GM15510 (cell line): ENCODE data around the gene ACOX3.

ENCODE experiments used
- POLR2A ChIP-seq: IDR thresholded peaks from 3 replicates; pipeline ENCODE4 v1.6.1; 2011; ENCODE audit warnings: borderline replicate concordance; ENCODE audit not compliant: insufficient read length; ENCODE audit errors: extremely low read depth

Gene ACOX3

DNA sequence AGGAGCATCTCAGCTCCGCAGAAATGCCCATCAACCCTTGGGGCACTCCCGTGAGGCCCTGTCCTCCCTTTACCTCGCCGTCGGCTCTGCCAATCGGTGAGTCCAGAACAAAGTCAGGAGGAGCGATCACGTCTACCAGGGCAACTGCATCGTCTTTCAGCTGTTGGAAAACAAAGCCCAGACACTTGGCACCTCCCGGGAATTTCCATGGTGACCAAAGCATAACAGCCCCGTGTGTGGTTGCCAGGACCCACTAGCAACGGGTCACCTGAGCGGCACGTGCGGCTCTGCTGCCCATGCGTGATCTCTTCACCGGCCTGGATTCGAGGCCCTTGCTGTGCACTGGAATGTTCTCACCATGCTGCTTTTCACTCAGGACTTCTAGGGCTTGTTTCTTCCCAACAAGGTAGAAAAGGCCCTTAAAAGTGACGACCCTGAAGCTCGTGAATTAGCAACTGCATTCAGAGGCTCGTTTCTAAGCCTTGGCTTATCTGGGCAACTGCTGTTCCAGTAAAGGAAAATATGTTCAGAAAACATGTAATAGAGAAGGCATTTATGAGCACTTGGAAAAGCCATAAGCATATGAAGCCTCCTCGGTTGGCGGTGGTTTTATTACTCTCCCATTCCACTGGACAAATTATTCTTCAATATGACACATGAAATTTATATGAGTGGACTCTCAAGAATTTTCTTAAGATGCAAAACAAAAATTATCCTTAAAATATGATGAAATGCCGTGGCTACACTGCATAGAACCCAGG is 69.5 kb downstream of the ACOX3 start:
- TF ChIP-seq POLR2A: no peak

GRCh38 chr4:8370106-8370787 is 70.3 kb downstream of the ACOX3 start:
- no peak for TF ChIP-seq POLR2A

DNA sequence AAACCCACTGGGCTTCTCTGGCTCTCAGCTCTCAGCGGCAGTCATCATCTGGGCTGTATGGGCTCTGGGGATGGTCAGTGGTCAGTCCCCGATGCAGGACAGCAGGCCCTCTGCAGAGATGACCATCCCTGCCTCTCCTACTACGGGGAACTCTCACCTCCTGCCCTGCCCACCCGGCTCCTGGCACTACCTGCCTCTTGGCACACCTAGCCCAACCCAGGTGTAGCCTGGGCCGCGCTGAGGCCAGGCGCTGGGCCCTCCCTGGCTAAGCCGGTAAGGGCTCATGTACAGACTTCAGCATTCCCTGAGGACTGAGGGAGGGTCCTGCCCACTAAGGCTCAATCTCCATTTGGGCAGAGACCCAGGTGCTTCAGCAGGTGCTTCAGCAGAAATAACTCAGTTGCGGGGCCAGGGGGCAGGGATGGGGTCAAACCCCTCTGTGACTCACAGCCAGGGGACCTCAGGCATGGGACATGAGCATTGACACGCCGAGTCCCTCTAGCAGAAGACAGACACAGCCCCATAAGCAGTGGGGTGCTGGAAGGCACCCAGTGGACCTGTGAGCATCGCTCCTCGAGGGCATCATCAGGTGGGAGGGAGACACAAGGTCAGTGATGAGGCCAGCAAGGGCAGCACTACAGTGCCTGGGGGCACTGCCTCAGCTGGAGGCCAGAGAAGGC is 71.0 kb downstream of the ACOX3 start:
- TF ChIP-seq POLR2A: no peak

- TF ChIP-seq POLR2A: no peak
Observed at GRCh38 chr4:8368998-8369397, 71.5 kb downstream of the ACOX3 start.

DNA sequence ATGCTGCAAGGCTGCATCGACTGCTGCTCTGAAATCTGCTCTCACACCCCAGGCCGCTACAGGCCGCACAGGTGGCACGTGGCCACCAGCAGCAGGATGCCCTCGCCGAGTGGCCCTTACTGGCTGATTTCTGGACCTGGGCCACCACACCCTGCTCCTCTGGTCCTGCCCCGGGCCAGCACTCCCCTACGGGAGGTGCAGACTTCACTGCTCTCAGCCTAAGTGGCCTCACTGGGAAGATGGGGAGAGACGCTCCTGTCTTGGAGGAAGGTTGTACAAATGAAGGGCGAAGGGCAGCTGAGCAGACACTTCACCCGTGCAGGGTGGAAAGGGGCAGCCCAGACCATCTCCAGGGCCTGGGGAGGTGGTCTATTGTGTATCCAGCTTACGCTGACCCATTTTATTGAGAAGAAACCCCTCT is 72.5 kb downstream of the ACOX3 start:
- no peak for TF ChIP-seq POLR2A

DNA sequence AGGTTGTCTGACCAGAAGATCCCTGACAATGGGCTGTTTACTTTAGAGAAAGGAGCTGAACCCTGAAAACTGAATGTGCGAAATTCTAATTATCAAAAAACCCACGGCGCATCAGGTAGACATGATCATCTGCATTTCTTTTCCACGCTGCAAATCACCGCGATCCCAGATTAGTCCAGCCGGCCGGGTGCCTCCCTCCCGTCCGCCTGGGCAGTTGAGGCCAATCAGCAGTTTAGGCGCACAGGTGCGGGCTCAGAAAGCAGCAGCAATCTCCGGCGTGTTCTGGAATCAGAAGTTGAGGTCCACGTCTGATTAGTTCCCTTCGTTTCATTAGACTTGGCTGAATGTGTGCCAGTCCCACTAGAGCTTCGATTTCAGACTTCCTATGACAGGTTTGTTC is 73.9 kb downstream of the ACOX3 start:
- no peak for TF ChIP-seq POLR2A

DNA sequence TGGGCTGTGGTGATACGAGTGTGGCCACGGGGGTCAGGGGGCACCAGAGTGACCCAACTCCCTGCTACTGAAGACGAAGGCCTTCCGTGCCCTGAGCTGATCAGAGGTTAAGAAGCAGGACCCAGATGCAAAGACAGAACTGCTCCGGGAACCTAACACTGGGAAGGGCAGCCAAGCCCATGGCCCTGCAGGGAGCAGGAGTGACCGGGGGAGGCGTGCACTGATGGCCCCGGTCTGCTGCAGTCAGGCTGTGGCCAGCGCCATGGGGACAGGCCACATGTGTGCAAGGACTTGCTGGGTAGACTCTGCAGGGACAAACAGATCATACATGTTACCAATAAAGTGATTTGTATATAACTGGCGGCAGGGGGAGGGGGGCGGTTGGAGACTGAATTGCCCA is 74.6 kb downstream of the ACOX3 start:
- no peak for TF ChIP-seq POLR2A

DNA sequence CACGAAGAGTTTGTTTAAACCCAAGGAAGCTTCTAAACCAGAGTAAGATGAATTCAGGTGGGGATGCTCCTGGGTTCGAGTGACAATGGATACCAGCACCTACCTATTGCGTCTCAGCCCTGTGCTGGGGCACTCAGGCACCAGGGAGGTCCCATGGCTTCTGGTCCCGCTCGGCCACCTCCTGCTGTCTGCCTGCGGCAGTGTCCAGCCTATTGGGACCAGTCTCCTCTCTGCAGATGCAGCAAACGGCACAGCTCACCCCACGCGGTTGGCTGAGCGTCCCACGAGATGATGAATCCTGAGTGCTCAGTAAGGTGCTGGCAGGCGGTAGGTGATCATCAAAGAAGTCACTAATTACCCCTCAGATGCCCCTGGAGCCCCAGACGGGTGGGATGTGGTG is 75.2 kb downstream of the ACOX3 start:
- TF ChIP-seq POLR2A: no peak

DNA sequence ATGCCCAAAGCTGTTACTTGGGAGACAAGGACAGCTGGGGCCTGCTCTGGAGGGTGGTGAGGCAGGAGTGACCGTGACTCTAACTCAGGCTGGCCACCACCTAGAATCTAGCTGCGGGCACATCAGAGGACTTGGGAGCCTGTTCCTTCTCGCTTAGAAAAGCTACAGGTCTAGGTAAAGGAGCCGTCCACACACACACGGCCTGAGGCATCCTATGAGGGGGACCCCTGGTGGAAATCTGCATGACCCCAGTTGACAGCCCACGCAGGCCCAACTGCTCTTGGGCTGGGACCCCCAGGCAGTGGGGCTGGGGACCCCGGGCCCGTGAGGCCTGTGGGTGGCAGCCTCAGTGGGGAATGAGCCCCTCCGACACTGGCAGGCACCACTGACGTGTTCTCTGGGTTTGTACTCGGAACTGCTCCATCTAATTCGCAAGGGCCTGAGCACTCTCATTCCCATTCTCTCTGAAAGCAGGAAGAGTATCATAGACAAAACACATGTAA is 75.6 kb downstream of the ACOX3 start:
- TF ChIP-seq POLR2A: no peak

DNA sequence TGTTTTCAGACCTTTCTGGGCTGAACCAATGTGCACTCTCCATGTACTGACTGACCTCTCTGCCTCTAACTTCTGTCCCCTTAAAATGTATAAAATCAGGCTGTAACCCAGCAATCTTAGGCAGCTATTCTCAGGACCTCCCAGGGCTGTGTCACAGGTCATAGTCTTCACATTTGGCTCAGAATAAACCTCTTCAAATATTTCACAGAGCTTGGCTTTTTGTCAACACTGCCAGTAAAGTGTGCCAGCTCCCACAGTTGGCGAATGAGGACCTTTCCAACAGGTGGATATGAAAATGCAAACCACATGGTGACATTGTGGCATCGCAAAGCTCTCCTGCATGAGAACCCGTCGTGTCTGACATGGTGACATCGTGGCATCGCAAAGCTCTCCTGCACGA is 76.4 kb downstream of the ACOX3 start:
- TF ChIP-seq POLR2A: no peak

GRCh38 chr4:8362483-8362882 is 78.0 kb downstream of the ACOX3 start:
- no peak for TF ChIP-seq POLR2A

DNA sequence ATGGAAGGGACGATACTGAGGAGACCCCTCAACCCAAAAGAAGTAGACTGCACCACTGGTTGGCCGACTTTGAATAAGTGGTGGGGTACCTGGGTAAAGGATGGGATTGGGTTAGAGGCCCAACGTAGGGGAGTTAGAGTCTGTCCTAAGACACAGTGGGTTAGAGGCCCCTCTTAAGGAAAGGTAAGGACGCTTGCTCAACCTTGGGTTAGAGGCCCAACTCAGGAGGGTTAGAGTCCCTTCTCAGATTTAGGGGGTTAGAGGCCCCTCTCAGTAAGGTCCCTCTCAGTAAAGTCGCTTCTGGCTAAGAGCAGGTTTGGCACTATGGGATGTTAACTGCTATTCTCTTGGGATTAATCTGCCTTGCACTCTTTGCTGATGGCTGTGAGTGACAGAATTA is 81.3 kb downstream of the ACOX3 start:
- TF ChIP-seq POLR2A: no peak

DNA sequence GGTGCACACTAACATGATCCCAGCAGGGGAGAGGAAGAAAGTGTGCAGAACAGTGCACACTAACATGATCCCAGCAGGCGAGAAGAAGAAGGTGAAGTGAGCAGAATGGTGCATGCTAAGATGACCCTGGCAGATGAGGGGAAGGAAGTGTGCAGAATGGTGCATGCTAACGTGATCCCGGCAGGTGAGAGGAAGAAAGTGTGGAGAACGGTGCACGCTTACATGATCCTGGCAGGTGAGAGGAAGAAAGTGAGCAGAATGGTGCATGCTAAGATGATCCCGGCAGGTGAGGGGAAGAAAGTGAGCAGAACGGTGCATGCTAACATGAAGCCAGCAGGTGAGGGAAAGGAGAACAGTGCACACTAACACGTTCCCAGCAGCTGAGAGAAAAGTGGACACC is 83.7 kb downstream of the ACOX3 start:
- TF ChIP-seq POLR2A: no peak

- TF ChIP-seq POLR2A: no peak
Observed at GRCh38 chr4:8355864-8356565, 84.5 kb downstream of the ACOX3 start.

DNA sequence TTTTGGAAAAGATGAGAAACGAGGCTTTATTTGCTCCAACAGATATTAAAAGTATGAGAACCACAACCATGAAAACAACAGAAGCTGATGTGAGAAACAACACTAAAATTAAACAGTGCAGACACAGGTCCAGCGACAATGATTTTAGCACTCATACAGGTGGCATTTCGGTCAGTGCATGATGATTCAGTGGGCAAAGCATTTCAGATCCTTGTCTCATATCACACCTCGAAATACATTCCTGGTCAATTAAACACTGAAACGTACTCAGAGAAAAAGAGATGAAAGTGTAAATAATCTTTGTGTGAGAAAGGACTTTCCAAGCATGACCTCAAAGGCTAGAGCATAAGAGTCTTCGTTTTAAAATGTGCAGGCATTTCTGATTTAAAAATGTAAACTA is 85.2 kb downstream of the ACOX3 start:
- TF ChIP-seq POLR2A: no peak
